Measurements from ENCODE around the gene RHOA.
A peak's percentile ranks its signal among the peaks of the same experiment; 100 is the strongest.

The RHOA gene

GRCh38 chr3:49358217-49358883 lies 53.4 kb downstream of the RHOA start, which contains the start of gene GPX1 (continued):
- TF ChIP-seq PRDM2 (tag by site-specific recombination; IDR thresholded peaks at IDR 0.05; ENCODE audit: borderline replicate concordance) (no peak), ZNF658 (tag by site-specific recombination; IDR thresholded peaks at IDR 0.05) (no peak), BCL11B (tag by site-specific recombination; IDR thresholded peaks at IDR 0.05; ENCODE audit: low read depth) (no peak), ZBTB8A (tag by site-specific recombination; IDR thresholded peaks at IDR 0.05) (peak; percentile 98), ZBTB44 (tag by site-specific recombination; IDR thresholded peaks at IDR 0.05) (no peak), ZNF544 (tag by site-specific recombination; IDR thresholded peaks at IDR 0.05) (no peak), ZNF549 (tag by site-specific recombination; IDR thresholded peaks at IDR 0.05) (no peak), ZBTB49 (tag by site-specific recombination; IDR thresholded peaks at IDR 0.05; ENCODE audit: low read depth) (no peak), ZNF302 (tag by site-specific recombination; IDR thresholded peaks at IDR 0.05; ENCODE audit: low read depth) (no peak), ZNF138 (tag by site-specific recombination; IDR thresholded peaks at IDR 0.05; ENCODE audit: borderline replicate concordance) (no peak), ZEB2 (tag by site-specific recombination; IDR thresholded peaks at IDR 0.05) (peak; percentile 90), KLF10 (tag by site-specific recombination; IDR thresholded peaks at IDR 0.05) (peak; percentile 82), OSR2 (tag by site-specific recombination; IDR thresholded peaks at IDR 0.05) (peak; percentile 62; the same call in 1 of the 2 replicates), ZNF704 (tag by site-specific recombination; IDR thresholded peaks at IDR 0.05) (no peak), SCRT1 (tag by site-specific recombination; IDR thresholded peaks at IDR 0.05; ENCODE audit: borderline replicate concordance) (no peak), GLI2 (tag by site-specific recombination; IDR thresholded peaks at IDR 0.05; ENCODE audit: borderline replicate concordance, low read depth) (no peak), ZNF555 (tag by site-specific recombination; conservative IDR thresholded peaks at IDR 0.05) (no peak), TCF7L2 (IDR thresholded peaks at IDR 0.05; ENCODE audit: borderline replicate concordance, low read depth, low read length) (no peak), ZNF610 (tag by site-specific recombination; IDR thresholded peaks at IDR 0.05; ENCODE audit: borderline replicate concordance) (peak; percentile 70; the same call in 1 of the 2 replicates), YY2 (tag by site-specific recombination; IDR thresholded peaks at IDR 0.05) (no peak), ZNF449 (tag by site-specific recombination; IDR thresholded peaks at IDR 0.05) (peak; percentile 47; the same call in 1 of the 2 replicates), ZNF175 (tag by site-specific recombination; IDR thresholded peaks at IDR 0.05) (no peak), ZNF692 (tag by site-specific recombination; IDR thresholded peaks at IDR 0.05) (peak; percentile 95), ZNF324 (tag by site-specific recombination; IDR thresholded peaks at IDR 0.05) (no peak), ZNF274 (IDR thresholded peaks at IDR 0.05; ENCODE audit: low read length) (no peak), ZNF274 (tag by site-specific recombination; IDR thresholded peaks at IDR 0.05; ENCODE audit: borderline replicate concordance) (no peak)

Data from HEK293 (cell line).